Cardiac septum (tissue), 1 donor: ENCODE measurements around the gene EGR1. TPM values are rescaled to one million over a fixed set of nuclear protein-coding genes. Genes with fewer than 3 reads are reported as not detected.
"Not testable (repeated sequence)": the region's sequence is repeated elsewhere in the genome, so short reads cannot be mapped to it uniquely, and the experiment has no call there.

Source experiments
- DNase-seq: peaks from one replicate; pipeline ENCODE4 v3.0.0-alpha.2; 2020; ENCODE audit warnings: low spot score
- intact Hi-C: fragments of 100-400 bp; cut with DNase I; formaldehyde crosslinking; loops from one replicate; pipeline ENCODE4 v1.14.0; 2022
- total RNA-seq: library from RNA; stranded (reverse); fragmentation: NEBNext Ultra II Directional; extraction: Animal tissue kit (Norgen Biotek cat#: 25700); gene quantifications from one replicate; pipeline ENCODE4 v1.2.1, GENCODE V29; 2021
- donor health status: DM: no; HTN: no; CAD: no.

The EGR1 gene
- total RNA-seq, 1 donor from 2014 or later: 66.8 TPM

DNA sequence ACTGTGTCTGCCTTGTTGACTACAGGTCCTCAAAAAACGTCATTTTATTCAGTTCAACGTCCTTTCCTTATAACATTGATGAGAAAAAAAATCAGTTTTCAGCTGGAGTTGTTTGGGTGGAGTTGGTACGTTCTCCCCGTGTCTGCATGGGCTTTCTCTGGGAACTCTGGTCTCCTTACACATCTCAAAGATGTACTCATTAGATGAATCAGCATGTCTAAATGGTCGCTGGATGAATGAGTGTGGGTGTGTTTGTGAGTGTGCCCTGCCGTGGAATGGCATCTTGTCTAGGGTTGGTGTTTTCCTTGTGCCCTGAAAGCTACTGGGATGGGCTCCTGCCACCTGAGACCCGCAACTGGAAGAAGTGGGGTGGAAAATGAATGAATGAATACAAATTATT, 30.1 kb downstream of the EGR1 start:
- DNase-seq: no peak
- intact Hi-C loops: no loop called here

DNA sequence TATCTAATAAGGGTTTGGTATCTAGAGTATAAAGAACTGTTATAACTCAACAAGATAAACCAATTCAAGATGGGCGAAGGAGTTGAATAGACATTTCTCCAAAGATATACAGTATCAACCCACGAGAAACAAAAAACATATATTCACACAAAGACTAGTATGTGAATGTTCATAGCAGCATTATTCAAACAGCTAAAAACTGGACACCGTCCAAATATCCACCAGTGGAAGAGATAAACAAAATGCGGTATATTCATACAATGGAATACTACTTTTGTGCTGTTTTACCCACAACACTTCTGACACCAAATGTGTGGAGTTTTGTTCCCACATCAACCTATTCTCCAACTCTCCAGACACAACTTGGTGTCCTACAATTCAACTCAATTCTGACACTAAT, 33.1 kb downstream of the EGR1 start:
- DNase-seq: no peak
- intact Hi-C loops: no loop called here

DNA sequence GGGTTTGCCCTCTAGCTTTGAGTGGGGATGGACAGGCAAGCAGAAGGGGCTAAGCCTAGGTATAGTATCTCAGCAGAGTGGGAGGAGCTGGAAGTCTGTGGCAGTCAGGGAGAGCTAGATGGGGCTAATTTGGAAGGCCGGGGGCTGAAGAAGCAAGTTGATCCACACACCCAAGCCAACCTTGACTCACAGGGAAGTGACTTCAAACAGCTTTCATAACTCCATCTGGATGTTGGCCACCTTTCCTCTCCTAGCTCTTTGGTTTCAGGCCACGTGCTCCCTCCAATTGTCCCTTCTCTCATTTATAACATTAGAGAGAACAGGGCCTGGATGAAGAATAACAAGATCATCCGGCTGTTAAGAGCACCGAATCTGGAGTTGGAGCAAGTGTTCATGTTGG, 36.8 kb downstream of the EGR1 start:
- intact Hi-C loops: no loop called here
- no peak for DNase-seq

DNA sequence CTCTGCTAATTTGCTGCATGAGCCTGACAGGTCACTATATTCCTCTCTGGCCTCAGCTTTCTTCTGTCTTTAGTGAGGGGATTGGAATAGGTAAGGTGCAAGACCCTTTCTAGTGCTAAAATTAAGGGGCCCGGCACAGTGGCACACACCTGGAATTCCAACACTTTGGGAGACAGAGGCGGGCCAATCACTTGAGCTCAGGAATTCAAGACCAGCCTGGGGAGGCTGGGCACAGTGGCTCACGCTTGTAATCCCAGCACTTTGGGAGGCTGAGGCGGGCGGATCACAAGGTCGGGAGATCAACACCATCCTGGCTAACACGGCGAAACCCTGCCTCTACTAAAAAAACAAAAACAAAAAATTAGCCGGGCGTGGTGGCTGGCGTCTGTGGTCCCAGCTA, 37.2 kb downstream of the EGR1 start:
- intact Hi-C loops: no loop called here
- no peak for DNase-seq

DNA sequence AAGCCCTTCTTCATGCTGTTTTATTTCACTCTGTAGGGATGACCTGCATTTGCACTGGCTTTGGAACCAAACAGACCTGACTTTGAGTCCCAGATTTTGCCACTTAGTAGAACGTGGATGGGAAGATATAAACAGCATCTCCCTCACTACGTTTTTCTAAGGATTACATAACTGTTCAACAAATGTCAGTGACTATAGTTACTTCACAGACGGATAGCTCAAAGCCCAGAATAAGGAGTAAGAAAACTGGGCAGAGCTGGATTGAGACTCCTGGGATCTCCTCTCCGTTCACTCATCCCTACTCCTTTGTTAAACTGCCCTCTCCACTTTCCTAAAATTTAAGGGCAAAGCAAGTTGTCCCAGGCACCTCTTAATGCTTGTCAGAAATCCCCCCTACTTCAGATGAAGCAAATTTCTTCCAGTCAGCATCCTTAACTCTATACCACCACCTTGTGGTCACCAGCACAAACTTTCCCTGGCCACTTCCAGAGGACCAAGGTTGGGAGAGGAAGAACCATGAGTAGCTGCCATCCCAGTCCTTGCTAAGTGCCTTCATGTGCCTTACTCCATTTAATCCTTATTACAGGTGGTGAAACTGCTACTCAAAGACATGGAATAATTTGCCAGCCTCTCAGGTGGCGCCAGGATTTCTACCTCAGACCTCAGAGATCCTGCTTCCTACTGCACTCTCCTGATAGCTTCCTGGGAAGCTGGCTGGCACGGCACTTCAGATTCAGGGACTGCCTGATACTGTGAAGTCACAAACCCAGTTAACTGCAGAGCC, 38.4 kb downstream of the EGR1 start:
- DNase-seq: no peak
- intact Hi-C loops: loop anchor here (1.0 kb wide), 1 partner anchor 53 kb away; no protein-coding TSS in a partner anchor

DNA sequence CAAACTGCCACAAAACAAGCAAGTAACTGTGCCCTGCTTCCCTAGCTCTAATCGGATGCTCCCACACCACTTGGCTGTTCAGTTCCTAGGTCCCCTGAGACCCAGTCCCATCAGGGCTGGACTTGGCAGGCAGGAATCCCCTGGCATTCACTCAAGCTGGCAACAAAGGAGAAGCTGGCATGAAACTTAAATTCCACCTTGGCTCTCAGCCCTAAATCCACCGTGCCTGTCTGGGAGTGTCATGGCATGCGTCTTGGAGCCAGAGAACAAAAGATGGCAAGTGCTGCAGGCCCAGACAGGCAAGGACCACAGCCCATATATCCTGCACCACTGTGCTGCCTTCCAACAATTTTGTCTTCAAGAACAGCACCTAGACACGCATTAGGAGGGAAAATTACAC, 39.5 kb downstream of the EGR1 start:
- DNase-seq: no peak
- intact Hi-C loops: loop anchor here (1.0 kb wide), 1 partner anchor 54 kb away; no protein-coding TSS in a partner anchor

DNA sequence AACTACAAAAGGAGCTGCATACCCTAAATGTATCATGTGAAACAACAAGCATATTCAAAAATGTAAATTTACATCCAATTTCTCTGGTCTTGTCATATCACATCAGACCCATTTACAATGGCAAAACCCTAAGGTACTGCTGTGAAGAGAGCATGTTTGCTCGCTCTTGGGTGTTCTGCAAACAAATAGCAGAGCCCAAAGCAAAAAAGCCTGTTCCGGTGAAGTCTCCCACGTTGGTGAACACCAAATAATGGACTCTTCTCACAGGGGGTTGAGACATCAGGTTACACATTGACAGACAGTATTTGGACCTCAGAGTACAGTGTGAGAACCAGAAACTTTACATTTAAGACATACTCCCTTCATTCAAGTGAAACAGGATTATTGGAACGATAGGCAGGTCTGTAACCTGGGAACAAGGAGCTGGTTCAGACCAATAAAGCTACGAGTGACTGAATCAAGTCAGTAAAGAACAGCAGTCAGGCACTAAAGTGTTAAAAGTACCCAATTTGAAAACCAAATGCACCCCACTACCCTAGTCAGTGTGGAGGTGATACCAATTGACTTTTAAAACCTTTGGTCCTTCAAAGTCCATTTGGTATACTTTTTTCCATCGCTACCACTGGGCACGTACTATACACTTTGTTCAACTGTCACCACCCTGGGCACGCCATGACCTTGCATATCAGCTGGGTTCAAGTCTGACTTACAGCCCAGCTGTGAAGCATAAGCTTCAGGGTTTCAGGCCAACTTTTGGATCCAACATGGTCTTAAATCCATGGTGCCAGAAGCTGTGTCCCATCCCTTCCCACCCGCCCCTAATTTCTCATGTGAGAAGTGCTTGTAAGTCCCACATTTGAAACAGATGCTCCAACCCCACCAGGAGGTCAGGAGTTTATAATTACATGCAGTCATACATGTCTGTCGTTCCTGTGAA, 41.4 kb downstream of the EGR1 start:
- intact Hi-C loops: no loop called here
- no peak for DNase-seq

DNA sequence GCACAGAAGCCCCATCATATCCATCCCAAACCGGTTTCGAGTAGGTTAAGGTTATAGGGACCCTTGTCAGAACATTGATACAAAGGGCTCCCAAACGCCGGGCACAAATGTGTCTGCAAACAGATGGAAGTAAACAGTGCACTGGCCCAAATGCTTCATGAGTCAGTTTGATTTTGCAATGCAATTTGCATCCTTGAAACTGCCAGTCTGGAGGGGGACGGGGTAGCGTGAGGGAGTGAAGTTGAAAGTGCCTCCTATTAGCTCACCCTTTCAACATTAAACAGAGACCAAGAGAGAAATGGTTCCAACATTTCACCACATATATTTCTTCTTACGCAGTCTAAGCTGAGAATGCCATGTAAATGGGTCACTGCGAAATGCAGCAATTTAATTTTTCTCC, 42.2 kb downstream of the EGR1 start:
- DNase-seq, intact Hi-C loops: not testable (repeated sequence)

DNA sequence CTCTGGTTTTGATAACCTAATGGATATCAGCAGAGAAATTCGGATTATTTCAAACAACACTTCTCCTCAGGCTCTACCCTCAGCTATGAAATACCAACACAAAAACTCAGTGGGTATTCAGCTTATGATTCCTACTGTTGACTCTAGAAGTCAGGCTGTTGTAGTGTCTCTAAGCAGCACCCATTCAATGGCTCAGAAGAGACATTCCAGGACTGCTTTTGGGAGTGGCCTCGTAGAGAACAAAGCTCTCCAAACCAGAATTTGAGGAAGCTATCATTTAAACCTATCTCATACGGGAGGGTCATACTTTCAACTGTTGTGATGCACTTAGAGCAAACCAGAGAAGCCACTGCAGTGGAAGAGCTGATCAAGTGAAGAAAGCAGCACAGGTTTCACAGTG, 43.7 kb downstream of the EGR1 start:
- no peak for DNase-seq
- intact Hi-C loops: no loop called here

DNA sequence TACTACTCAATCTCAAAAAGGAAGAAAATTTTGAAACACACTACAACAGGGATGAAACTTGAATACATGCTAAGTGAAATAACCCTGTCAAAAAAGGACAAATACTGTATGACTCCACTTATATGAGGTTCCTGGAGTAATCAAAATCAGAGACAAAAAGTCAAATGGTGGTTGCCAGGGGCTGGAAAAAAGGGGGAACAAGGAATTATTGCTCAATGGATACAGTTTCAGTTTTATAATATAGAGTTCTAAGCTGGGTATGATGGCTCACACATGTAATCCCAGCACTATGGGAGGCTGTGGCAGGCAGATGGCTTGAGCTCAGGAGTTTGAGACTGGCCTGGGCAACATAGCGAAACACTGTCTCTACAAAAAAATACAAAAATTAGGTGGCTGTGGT, 48.7 kb downstream of the EGR1 start:
- DNase-seq: no peak
- intact Hi-C loops: no loop called here

DNA sequence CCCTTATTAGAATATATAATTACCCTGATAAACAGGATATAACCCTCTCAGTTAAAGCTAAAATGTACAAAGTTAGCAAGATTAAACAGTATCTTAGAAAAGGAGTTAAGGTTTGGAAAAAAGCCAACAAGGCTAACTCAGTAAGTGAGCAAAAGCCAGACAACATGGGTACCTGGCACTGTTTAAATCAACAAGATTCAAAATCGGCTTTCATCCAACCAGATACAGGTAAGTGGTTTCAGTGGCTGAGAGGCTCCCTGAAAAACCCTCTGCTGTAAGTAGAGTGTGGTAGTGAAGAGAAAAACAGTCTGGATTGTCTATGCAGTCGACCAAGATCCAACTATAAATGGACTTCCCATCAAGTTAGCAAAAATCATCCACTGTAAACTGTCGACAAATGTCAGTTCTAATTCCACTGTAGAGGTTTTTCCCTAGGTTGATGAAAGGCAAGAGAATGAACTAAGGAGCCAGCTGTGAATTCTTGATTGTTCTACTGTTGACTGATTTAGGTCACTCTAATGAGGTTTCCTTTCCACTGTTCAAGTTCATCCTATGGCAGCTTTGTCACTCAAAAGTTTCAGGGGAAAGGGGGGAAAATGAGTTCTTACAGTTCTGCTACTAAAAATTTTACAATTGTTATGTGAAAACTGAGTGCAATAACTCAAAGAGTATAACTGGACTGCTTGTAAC, 50.4 kb downstream of the EGR1 start:
- no peak for DNase-seq
- intact Hi-C loops: no loop called here

DNA sequence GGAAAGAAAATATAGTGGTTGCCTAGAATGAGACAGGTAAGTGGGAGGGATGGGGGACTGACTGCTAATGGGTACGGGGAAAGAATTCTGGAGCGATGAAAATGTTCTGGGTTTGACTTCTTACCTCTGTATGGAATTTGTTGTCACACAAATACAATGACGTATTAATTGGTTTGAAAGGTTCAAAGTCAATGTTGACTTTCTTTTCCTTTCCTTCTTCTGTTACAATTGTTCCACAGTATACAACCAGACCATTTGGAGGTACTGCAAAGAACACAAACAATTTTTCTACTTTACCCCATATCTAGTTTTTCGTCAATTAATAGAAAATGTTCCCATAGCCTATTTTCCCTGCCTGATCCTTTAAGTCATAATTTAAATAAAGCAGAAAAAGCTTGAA, 52.2 kb downstream of the EGR1 start:
- intact Hi-C loops: no loop called here
- no peak for DNase-seq

Other genes starting within 250 kb of the EGR1 start
- 0.48 TPM for gene GFRA3, start 190.9 kb upstream of the EGR1 start, total RNA-seq
- gene CDC25C, start 133.7 kb upstream of the EGR1 start, total RNA-seq: 0.19 TPM
- gene FAM53C, start 127.2 kb upstream of the EGR1 start, total RNA-seq: 23.8 TPM
- 48.5 TPM for gene KDM3B, start 112.8 kb upstream of the EGR1 start, total RNA-seq
- 10.8 TPM for gene REEP2, start 26.4 kb upstream of the EGR1 start, total RNA-seq
- 86.8 TPM for gene ETF1, start 77.8 kb downstream of the EGR1 start, total RNA-seq
- 274 TPM for gene HSPA9, start 109.9 kb downstream of the EGR1 start, total RNA-seq